Stimulated activated CD4-positive, alpha-beta T cell treated with anti-CD3 and anti-CD28 coated beads, Interleukin-4, amount 100 ng/mL, for 24 hours (primary cell): ENCODE results near the gene TEP1.
A peak's percentile ranks its signal among the peaks of the same experiment; 100 is the strongest.

Experiments
- DNase-seq: peaks from one replicate; pipeline ENCODE4 v3.0.0-alpha.2; 2020

The TEP1 gene

DNA sequence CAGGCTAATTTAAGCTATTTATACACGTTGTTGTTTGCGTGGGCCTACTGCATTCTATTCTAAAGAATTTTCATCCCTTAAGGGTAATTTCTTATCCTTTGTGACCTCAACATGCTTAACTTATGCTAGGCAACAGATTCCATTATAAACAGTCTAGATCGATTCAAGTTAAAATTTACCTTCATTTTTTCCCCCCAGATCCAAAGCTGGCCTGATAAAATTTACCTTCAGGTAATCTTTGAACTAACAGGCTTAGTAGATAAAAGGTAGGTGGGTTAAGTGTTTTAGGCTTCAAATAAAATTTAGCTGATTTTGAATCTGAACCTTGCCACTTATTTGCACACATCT, 79.8 kb downstream of the TEP1 start:
- no peak for DNase-seq

GRCh38 chr14:20332788-20333493, 80.4 kb downstream of the TEP1 start, which contains the start of gene CCNB1IP1:
Gene CCNB1IP1, minus strand, starts transcription at chr14:20333279. Its CDS starts 16,756 bp downstream, at chr14:20316523.
- DNase-seq, result peak; percentile 62

GRCh38 chr14:20332431-20332787, 80.9 kb downstream of the TEP1 start:
- no peak for DNase-seq

GRCh38 chr14:20331053-20331613, 82.2 kb downstream of the TEP1 start:
- no peak for DNase-seq

- no peak for DNase-seq
Measured at GRCh38 chr14:20329355-20329754, 83.9 kb downstream of the TEP1 start.

DNA sequence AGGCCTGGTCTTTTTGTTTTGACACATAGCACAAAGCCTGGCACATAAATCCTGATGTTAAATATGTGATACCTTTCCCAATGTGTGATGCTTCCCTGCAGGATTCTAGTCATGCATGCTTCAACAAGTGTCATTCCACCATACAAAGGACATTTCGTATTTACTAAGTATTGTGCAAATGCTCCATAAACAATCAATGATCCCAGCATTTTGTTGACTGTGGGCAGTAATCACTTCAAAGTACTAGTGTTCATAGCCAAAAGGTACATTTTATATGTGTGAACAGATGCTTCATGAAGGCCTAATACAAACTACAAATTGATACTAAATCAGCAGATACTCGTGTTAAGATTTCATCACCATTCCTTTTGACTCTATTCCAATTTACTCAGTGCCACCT, 84.6 kb downstream of the TEP1 start:
- no peak for DNase-seq

- peak; percentile 45 for DNase-seq
Measured at GRCh38 chr14:20327005-20327869, 86.1 kb downstream of the TEP1 start.

DNA sequence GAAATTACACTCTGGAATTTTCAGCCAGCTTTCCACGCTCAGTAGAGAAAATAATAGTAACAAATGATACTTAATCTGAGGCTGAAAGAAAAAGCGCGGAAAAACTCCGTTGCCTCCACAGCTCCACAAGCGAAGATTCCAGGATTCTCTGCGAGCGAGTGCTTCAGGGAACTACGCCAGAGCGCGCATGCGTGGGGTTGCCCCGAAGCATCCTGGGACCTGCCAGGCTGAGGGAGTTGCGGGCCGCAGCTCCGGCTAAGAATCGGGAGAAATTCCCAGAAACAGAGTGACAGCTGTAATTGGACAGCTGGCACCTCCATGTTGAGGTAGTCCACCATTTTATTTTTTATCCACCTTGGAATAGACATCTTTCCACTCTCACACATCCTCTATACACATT, 95.6 kb downstream of the TEP1 start:
- DNase-seq, result no peak
